SK-N-MC (cell line): ENCODE results near the gene ACCS.

Experiments
- DNase-seq: peaks from one replicate; pipeline ENCODE4 v3.0.0-alpha.2; 2011; ENCODE audit warnings: low read depth, low spot score
- H3K27ac ChIP-seq: fragments of 200-600 bp; sonication (generic); 2 replicates; pipeline ENCODE4 v1.5.1; 2016; ENCODE audit warnings: mixed run types
- H3K36me3 ChIP-seq: fragments of 200-600 bp; sonication (generic); 2 replicates; pipeline ENCODE4 v1.6.1; 2017; ENCODE audit warnings: antibody characterized with exemption, low read length, mixed read lengths; ENCODE audit not compliant: insufficient read depth
- H3K4me3 ChIP-seq: fragments of 200-600 bp; sonication (generic); 2 replicates; pipeline ENCODE4 v1.5.1; 2016
- H3K9ac ChIP-seq: fragments of 200-600 bp; sonication (generic); 2 replicates; pipeline ENCODE4 v1.8.0; 2017; ENCODE audit warnings: mixed run types, mixed read lengths; ENCODE audit not compliant: insufficient read length
- H3K9me3 ChIP-seq: fragments of 200-600 bp; sonication (generic); 2 replicates; pipeline ENCODE4 v1.6.1; 2017; ENCODE audit warnings: low read depth, mild to moderate bottlenecking, antibody characterized with exemption, low read length, moderate library complexity, mixed read lengths
- EZH2 ChIP-seq: fragments of 200-600 bp; sonication (generic); IDR thresholded peaks from one replicate; pipeline ENCODE4 v1.6.1; 2017; ENCODE audit warnings: antibody characterized with exemption
- FOXP2 ChIP-seq: optimal IDR thresholded peaks from 2 replicates; pipeline ENCODE3; 2011; ENCODE audit warnings: mild to moderate bottlenecking, moderate library complexity; ENCODE audit not compliant: insufficient read depth; ENCODE audit errors: extremely low read length, control extremely low read depth
- POLR2AphosphoS5 ChIP-seq: IDR thresholded peaks from 2 replicates; pipeline ENCODE4 v1.6.1; 2012; ENCODE audit warnings: mild to moderate bottlenecking, low read depth, low read length, borderline replicate concordance

ACCS gene

DNA sequence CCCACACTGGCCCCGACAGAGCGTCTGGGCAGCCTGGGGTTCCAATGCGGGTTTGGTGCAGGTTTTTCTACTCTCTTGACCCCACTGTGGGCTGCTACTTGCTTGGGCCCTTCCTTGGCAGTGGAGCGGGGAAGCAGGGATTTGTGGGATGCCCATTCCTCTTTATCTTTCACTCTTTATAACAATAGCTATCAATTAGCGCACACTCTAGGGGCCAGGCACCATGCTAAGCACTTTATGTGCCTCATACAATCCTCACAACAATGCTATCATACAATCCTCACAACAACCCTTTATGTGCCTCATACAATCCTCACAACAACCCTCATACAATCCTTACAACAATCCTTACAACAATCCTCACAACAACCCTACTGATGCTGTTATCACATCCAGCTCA lies 12.7 kb downstream of the ACCS start:
- H3K4me3 ChIP-seq, result no peak overlapping the region
- no peaks in the 10 kb centered on the region for H3K9me3 ChIP-seq
- DNase-seq, result no peak
- no peak overlapping the region for H3K9ac ChIP-seq
- H3K27ac ChIP-seq, result no peak overlapping the region
- TF ChIP-seq FOXP2 (no peak), EZH2 (no peak), POLR2AphosphoS5 (no peak)
- no peaks in the 10 kb centered on the region for H3K36me3 ChIP-seq

DNA sequence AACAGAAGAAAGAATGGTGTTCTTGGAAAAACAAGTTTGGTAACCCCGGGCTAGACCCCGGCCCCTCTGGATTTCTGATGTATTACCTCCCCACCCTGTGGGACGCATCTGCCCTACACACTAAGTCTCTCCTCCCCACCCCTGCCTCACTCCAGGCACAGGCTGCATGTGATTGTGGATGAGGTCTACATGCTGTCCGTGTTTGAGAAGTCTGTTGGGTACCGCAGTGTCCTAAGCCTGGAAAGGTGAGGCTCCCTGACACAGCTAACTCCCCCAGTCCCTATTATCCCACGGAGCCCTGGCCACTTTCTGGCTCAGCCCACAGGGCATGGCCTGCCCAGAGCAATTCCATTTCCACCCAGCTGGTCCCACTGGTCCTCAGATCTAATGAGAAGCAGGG lies 13.3 kb downstream of the ACCS start:
- H3K36me3 ChIP-seq, result no peaks in the 10 kb centered on the region

DNA sequence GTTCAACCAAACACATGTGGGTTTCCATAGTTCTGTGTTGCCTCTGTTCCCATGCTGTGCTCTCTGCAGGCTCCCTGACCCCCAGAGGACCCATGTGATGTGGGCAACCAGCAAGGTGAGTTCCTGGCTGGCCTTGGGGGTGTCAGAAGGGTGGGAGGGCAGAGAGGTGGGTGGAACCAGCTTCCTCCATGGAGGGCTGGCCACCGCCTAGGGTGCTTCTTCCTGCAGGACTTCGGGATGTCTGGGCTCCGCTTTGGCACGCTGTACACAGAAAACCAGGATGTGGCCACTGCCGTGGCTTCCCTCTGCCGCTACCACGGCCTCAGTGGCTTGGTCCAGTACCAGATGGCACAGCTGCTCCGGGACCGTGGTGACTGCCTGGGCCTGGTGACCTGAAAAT lies 14.9 kb downstream of the ACCS start:
- H3K36me3 ChIP-seq, result no peaks in the 10 kb centered on the region
- no peak overlapping the region for H3K9ac ChIP-seq
- H3K9me3 ChIP-seq, result no peaks in the 10 kb centered on the region
- H3K4me3 ChIP-seq, result no peak overlapping the region
- no peak for DNase-seq
- TF ChIP-seq FOXP2 (no peak), EZH2 (no peak), POLR2AphosphoS5 (no peak)
- H3K27ac ChIP-seq, result no peak overlapping the region

More for the DNA sequence above, 13.3 kb downstream of the ACCS start:
- no peak overlapping the region for H3K27ac ChIP-seq
- DNase-seq, result no peak
- H3K9ac ChIP-seq, result no peak overlapping the region
- H3K9me3 ChIP-seq, result no peaks in the 10 kb centered on the region
- TF ChIP-seq POLR2AphosphoS5 (no peak), FOXP2 (no peak), EZH2 (no peak)
- no peak overlapping the region for H3K4me3 ChIP-seq

DNA sequence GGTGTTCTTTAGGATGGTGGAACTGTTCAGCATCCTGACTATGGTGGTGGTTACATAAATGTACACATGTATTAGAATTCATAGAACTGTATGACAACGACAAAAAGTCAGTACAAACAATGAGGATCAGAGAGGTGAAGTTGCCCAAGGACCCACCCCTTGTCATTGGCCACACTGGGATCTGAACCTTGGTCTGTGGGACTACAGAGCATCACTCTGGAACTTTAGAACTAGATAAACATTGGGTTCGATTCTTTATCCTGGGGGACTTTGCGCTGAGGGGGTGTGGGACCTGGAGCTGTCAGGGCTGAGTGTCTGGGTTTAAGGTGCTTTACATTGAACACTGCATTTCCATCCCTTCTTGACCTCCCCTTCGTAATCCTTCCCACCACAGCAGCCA lies 16.6 kb downstream of the ACCS start:
- DNase-seq, result no peak
- Histone ChIP-seq H3K9ac (no peak overlapping the region), H3K4me3 (no peak overlapping the region), H3K9me3 (no peaks in the 10 kb centered on the region), H3K36me3 (no peaks in the 10 kb centered on the region), H3K27ac (no peak overlapping the region)
- TF ChIP-seq EZH2 (no peak), FOXP2 (no peak), POLR2AphosphoS5 (no peak)

- Histone ChIP-seq H3K27ac (no peak overlapping the region), H3K9ac (no peak overlapping the region), H3K9me3 (no peaks in the 10 kb centered on the region), H3K36me3 (no peaks in the 10 kb centered on the region), H3K4me3 (no peak overlapping the region)
- DNase-seq, result no peak
- TF ChIP-seq EZH2 (no peak), POLR2AphosphoS5 (no peak), FOXP2 (no peak)
These were observed 17.4 kb downstream of the ACCS start for GRCh38 chr11:44083433-44083832.

GRCh38 chr11:44083906-44084305 lies 17.8 kb downstream of the ACCS start:
- Histone ChIP-seq H3K36me3 (no peaks in the 10 kb centered on the region), H3K9me3 (no peaks in the 10 kb centered on the region), H3K9ac (no peak overlapping the region), H3K27ac (no peak overlapping the region), H3K4me3 (no peak overlapping the region)
- no peak for DNase-seq
- TF ChIP-seq POLR2AphosphoS5 (no peak), EZH2 (no peak), FOXP2 (no peak)

DNA sequence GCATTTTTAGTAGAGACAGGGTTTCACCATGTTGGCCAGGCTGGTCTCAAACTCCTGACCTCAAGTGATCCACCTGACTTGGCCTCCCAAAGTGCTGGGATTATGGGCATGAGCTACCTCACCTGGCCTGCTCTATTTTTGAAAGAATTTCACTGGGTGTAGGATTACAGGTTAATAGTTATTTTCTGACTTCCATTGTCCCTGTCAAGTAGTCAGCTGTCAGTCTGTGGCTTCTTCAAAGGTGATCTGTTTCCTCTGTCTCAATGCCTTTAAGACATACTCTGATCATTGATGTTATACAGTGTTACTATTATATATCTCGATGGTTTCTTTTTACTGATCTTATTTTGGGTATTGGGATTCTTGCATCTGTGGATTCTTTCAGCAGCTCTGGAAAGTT lies 19.3 kb downstream of the ACCS start:
- H3K36me3 ChIP-seq, result no peaks in the 10 kb centered on the region
- no peak overlapping the region for H3K4me3 ChIP-seq
- TF ChIP-seq EZH2, result no peak
- TF ChIP-seq FOXP2, result no peak
- no peak for TF ChIP-seq POLR2AphosphoS5
- DNase-seq, result no peak
- H3K9ac ChIP-seq, result no peak overlapping the region
- H3K9me3 ChIP-seq, result no peaks in the 10 kb centered on the region
- H3K27ac ChIP-seq, result no peak overlapping the region

- H3K27ac ChIP-seq, result no peak overlapping the region
- no peak for TF ChIP-seq POLR2AphosphoS5
- H3K4me3 ChIP-seq, result no peak overlapping the region
- H3K36me3 ChIP-seq, result no peaks in the 10 kb centered on the region
- H3K9me3 ChIP-seq, result no peaks in the 10 kb centered on the region
- no peak for DNase-seq
- H3K9ac ChIP-seq, result no peak overlapping the region
These were observed 22.3 kb downstream of the ACCS start for GRCh38 chr11:44088377-44088776.

- no peak overlapping the region for H3K4me3 ChIP-seq
- no peak for TF ChIP-seq POLR2AphosphoS5
- no peak for TF ChIP-seq FOXP2
- no peak for TF ChIP-seq EZH2
- no peak for DNase-seq
- no peaks in the 10 kb centered on the region for H3K36me3 ChIP-seq
- no peak overlapping the region for H3K9ac ChIP-seq
- no peak overlapping the region for H3K27ac ChIP-seq
- no peaks in the 10 kb centered on the region for H3K9me3 ChIP-seq
These were observed 22.8 kb downstream of the ACCS start for GRCh38 chr11:44088871-44089270.
